HepG2 (cell line): ENCODE measurements around the gene ZNF428. TPM values are rescaled to one million over a fixed set of nuclear protein-coding genes. Genes with fewer than 3 reads are reported as not detected.

Source experiments
- BHLHE40 ChIP-seq: IDR thresholded peaks from 2 replicates; pipeline ENCODE4 v1.6.1; 2011; ENCODE audit warnings: low read length, improper control_type of control experiment
- CENPBD1 ChIP-seq: sonication (generic); formaldehyde crosslinking; IDR thresholded peaks from 2 replicates; pipeline ENCODE4 v1.8.0; 2022; ENCODE audit warnings: missing genetic modification reagents, low read depth, mild to moderate bottlenecking, borderline replicate concordance
- CERS6 ChIP-seq: sonication (generic); formaldehyde crosslinking; IDR thresholded peaks from 2 replicates; pipeline ENCODE4 v1.5.0; 2020; ENCODE audit warnings: missing genetic modification reagents
- EED ChIP-seq: sonication (generic); formaldehyde crosslinking; IDR thresholded peaks from 2 replicates; pipeline ENCODE4 v1.5.0; 2020; ENCODE audit warnings: mild to moderate bottlenecking, missing genetic modification reagents
- NCOA2 ChIP-seq: sonication (generic); formaldehyde crosslinking; IDR thresholded peaks from 2 replicates; pipeline ENCODE4 v1.8.0; 2022; ENCODE audit warnings: inconsistent platforms
- ONECUT2 ChIP-seq: sonication (generic); formaldehyde crosslinking; IDR thresholded peaks from 2 replicates; pipeline ENCODE4 v1.4.0; 2020; ENCODE audit warnings: missing genetic modification reagents
- RBM39 ChIP-seq: fragments of 200-400 bp; formaldehyde crosslinking; IDR thresholded peaks from one replicate; pipeline ENCODE4 v1.6.1; 2018; ENCODE audit warnings: antibody characterized with exemption, mild to moderate bottlenecking, low read depth, low read length; ENCODE audit not compliant: poor library complexity, severe bottlenecking
- SALL2 ChIP-seq: sonication (generic); formaldehyde crosslinking; IDR thresholded peaks from 2 replicates; pipeline ENCODE4 v1.8.1; 2023; ENCODE audit warnings: mild to moderate bottlenecking, missing genetic modification reagents, inconsistent platforms
- SKIL ChIP-seq: sonication (generic); formaldehyde crosslinking; IDR thresholded peaks from 2 replicates; pipeline ENCODE4 v1.8.0; 2022; ENCODE audit warnings: missing genetic modification reagents, mild to moderate bottlenecking, moderate library complexity, borderline replicate concordance
- SPEN ChIP-seq: sonication (generic); formaldehyde crosslinking; IDR thresholded peaks from 2 replicates; pipeline ENCODE4 v1.5.1; 2020; ENCODE audit warnings: low read depth, mild to moderate bottlenecking, missing genetic modification reagents
- TFDP2 ChIP-seq: sonication (generic); formaldehyde crosslinking; IDR thresholded peaks from 2 replicates; pipeline ENCODE4 v1.4.0; 2020; ENCODE audit warnings: missing genetic modification reagents
- TMF1 ChIP-seq: sonication (generic); formaldehyde crosslinking; IDR thresholded peaks from 2 replicates; pipeline ENCODE4 v1.8.1; 2022; ENCODE audit warnings: low read depth, missing genetic modification reagents
- TOE1 ChIP-seq: sonication (generic); formaldehyde crosslinking; IDR thresholded peaks from 2 replicates; pipeline ENCODE4 v1.4.0; 2020; ENCODE audit warnings: mild to moderate bottlenecking, missing genetic modification reagents
- ZBTB4 ChIP-seq: sonication (generic); formaldehyde crosslinking; IDR thresholded peaks from 2 replicates; pipeline ENCODE4 v1.4.0; 2020; ENCODE audit warnings: missing genetic modification reagents, mild to moderate bottlenecking, borderline replicate concordance
- ZBTB8A ChIP-seq: sonication (generic); formaldehyde crosslinking; IDR thresholded peaks from 2 replicates; pipeline ENCODE4 v1.4.0; 2020; ENCODE audit warnings: mild to moderate bottlenecking, low read depth, missing genetic modification reagents, borderline replicate concordance
- ZFP62 ChIP-seq: sonication (generic); formaldehyde crosslinking; IDR thresholded peaks from 2 replicates; pipeline ENCODE4 v1.4.0; 2020; ENCODE audit warnings: missing genetic modification reagents
- ZNF605 ChIP-seq: sonication (generic); formaldehyde crosslinking; IDR thresholded peaks from 2 replicates; pipeline ENCODE4 v1.8.0; 2022; ENCODE audit warnings: mild to moderate bottlenecking, missing genetic modification reagents
- ZNF691 ChIP-seq: sonication (generic); formaldehyde crosslinking; IDR thresholded peaks from 2 replicates; pipeline ENCODE4 v1.4.0; 2020; ENCODE audit warnings: missing genetic modification reagents, low read depth, mild to moderate bottlenecking, borderline replicate concordance
- ZNF766 ChIP-seq: sonication (generic); formaldehyde crosslinking; IDR thresholded peaks from 2 replicates; pipeline ENCODE4 v1.5.0; 2020; ENCODE audit warnings: missing genetic modification reagents, borderline replicate concordance
- ZSCAN21 ChIP-seq: sonication (generic); formaldehyde crosslinking; IDR thresholded peaks from 2 replicates; pipeline ENCODE4 v1.8.0; 2022; ENCODE audit warnings: mild to moderate bottlenecking, missing genetic modification reagents, moderate library complexity, borderline replicate concordance
- polyA plus RNA-seq, 8 experiments: library from polyadenylated mRNA; depleted of rRNA in 3 of 8; stranded (reverse) in 7 of 8; unstranded in 1 of 8; fragments of >200 nt; fragmentation: Illumina TruSeq in 4 of 8; extraction: Trizol in 4 of 8; gene quantifications; 2 replicates each; pipeline versions ENCODE4 v1.2.1 to v1.2.3, GENCODE V29; 2011 to 2016; ENCODE audit warnings: low read depth in 4 of 8, missing spikeins in 1 of 8, mixed read lengths in 1 of 8; ENCODE audit not compliant: insufficient read depth in 1 of 8
- total RNA-seq, 5 experiments: library from RNA; depleted of rRNA; stranded (reverse); fragments of >200 nt; fragmentation: Illumina TruSeq; extraction: Trizol; gene quantifications; 2 replicates each; pipeline ENCODE4 v1.2.3, GENCODE V29; 2016; ENCODE audit warnings: low read depth in 1 of 5

ZNF428 gene
- total and polyA plus RNA-seq, 2 of the 13 experiments (the other 11 are each of a cell fraction or from before 2014, with no cell fraction given) = 10.4 to 26.9 TPM

GRCh38 chr19:43651758-43652545 lies 32.5 kb upstream of the ZNF428 start (continued):
- no peak for TF ChIP-seq CERS6
- no peak for TF ChIP-seq ZSCAN21 (CRISPR knock-in tag)
- TF ChIP-seq TFDP2 (CRISPR knock-in tag) = no peak
- no peak for TF ChIP-seq TMF1
- no peak for TF ChIP-seq BHLHE40
- TF ChIP-seq ZBTB4 (CRISPR knock-in tag) = no peak
- no peak for TF ChIP-seq SPEN
- TF ChIP-seq ONECUT2 = no peak
- no peak for TF ChIP-seq ZBTB8A (CRISPR knock-in tag)
- no peak for TF ChIP-seq SALL2 (CRISPR knock-in tag)
- no peak for TF ChIP-seq ZNF605
- TF ChIP-seq NCOA2 (CRISPR knock-in tag) = no peak
- TF ChIP-seq EED (CRISPR knock-in tag) = no peak
- no peak for TF ChIP-seq CENPBD1 (CRISPR knock-in tag)
- no peak for TF ChIP-seq TOE1 (CRISPR knock-in tag)
- no peak for TF ChIP-seq RBM39
- TF ChIP-seq ZNF766 = no peak
- peak; percentile 20; the same call in 1 of the 2 replicates for TF ChIP-seq ZNF691
- TF ChIP-seq SKIL (CRISPR knock-in tag) = no peak
- no peak for TF ChIP-seq ZFP62 (CRISPR knock-in tag)
